Gastrocnemius medialis (tissue), 4 donors: Measurements from ENCODE around the gene GALC. TPM values are rescaled to one million over a fixed set of nuclear protein-coding genes. Genes with fewer than 3 reads are reported as not detected.

ENCODE experiments used
- ATAC-seq, 2 donors: fragments of 150-250 bp; one replicate each; pipeline ENCODE4 v1.9.1; 2016
- DNase-seq, 2 donors: peaks; one replicate each; pipeline ENCODE4 v3.0.0-alpha.2; 2019
- H3K27ac ChIP-seq, 4 donors: fragments of 200-600 bp; sonication (generic); 1 replicate in 1 of 4; 2 replicates in 3 of 4; pipeline ENCODE4 v1.5.1; 2016 to 2018; ENCODE audit warnings: mild to moderate bottlenecking in 2 of 4, moderate library complexity in 1 of 4
- H3K27me3 ChIP-seq, 3 donors: fragments of 200-600 bp; sonication (generic) in 2 of 3; 1 replicate in 1 of 3; 2 replicates in 2 of 3; pipeline versions ENCODE4 v1.5.1 to v1.6.0; 2016 to 2019; ENCODE audit warnings: mild to moderate bottlenecking in 1 of 3, moderate library complexity in 1 of 3
- H3K36me3 ChIP-seq, 2 donors: fragments of 200-600 bp; sonication (generic) in 1 of 2; one replicate each; pipeline ENCODE4 v1.5.1; 2017 to 2018
- H3K4me1 ChIP-seq, 2 donors: fragments of 200-600 bp; sonication (generic) in 1 of 2; one replicate each; pipeline ENCODE4 v1.5.1; 2016 to 2017; ENCODE audit warnings: mild to moderate bottlenecking in 2 of 2
- H3K4me3 ChIP-seq, 4 donors: fragments of 200-600 bp; sonication (generic) in 3 of 4; 1 replicate in 1 of 4; 2 replicates in 3 of 4; pipeline ENCODE4 v1.5.1; 2016 to 2019; ENCODE audit warnings: mild to moderate bottlenecking in 2 of 4
- H3K9me3 ChIP-seq, 3 donors: fragments of 200-600 bp; sonication (generic) in 2 of 3; 1 replicate in 1 of 3; 2 replicates in 2 of 3; pipeline ENCODE4 v1.5.1; 2016 to 2019
- CTCF ChIP-seq, 5 experiments: fragments of 450-650 bp in 3 of 5; fragments of 200-600 bp in 2 of 5; sonication (generic) in 2 of 5; IDR thresholded peaks in 4 of 5; conservative IDR thresholded peaks in 1 of 5; 1 replicate in 4 of 5; 2 replicates in 1 of 5; pipeline ENCODE4 v1.5.1; 2016 to 2019; ENCODE audit warnings: antibody characterized with exemption in 5 of 5, mild to moderate bottlenecking in 3 of 5, moderate library complexity in 3 of 5
- POLR2A ChIP-seq, 2 donors: fragments of 450-650 bp; IDR thresholded peaks; one replicate each; pipeline ENCODE4 v1.6.1; 2017; ENCODE audit warnings: antibody characterized with exemption in 2 of 2, mild to moderate bottlenecking in 2 of 2, moderate library complexity in 2 of 2
- in situ Hi-C, 4 donors: fragments of 200-750 bp; cut with MboI; loops; one replicate each; pipeline versions ENCODE4 v1.15.0 to v1.8.0; 2017; ENCODE audit warnings: low sequenced_read_pairs in 4 of 4
- intact Hi-C: fragments of 100-400 bp; cut with DNase I; formaldehyde crosslinking; loops from one replicate; pipeline ENCODE4 v1.15.1; 2023; ENCODE audit warnings: low total_unique reads
- total RNA-seq, 4 donors: library from RNA; depleted of rRNA; stranded (reverse); fragments of >200 nt; gene quantifications; one replicate each; pipeline versions ENCODE4 v1.1.0 to v1.2.3, GENCODE V29; 2016

The GALC gene
- total RNA-seq, 4 donors from 2014 or later: 10.5 to 23.2 (median 14.6) TPM

GRCh38 chr14:88005978-88006851, 13.2 kb upstream of the GALC start:
- no peaks in the 10 kb centered on the region for H3K4me1 ChIP-seq
- H3K36me3 ChIP-seq: no peaks in the 10 kb centered on the region
- TF ChIP-seq POLR2A (IDR thresholded peaks at IDR 0.05) (peak in 1 of 2 donors; percentile 15), CTCF (IDR thresholded peaks at IDR 0.05 in 4 of 5, conservative IDR thresholded peaks at IDR 0.05 in 1 of 5) (no peak)
- intact Hi-C loops: no loop called here
- H3K27me3 ChIP-seq: no peaks in the 10 kb centered on the region
- no peaks in the 10 kb centered on the region for H3K9me3 ChIP-seq
- DNase-seq: peak in 1 of 2 donors; percentile 14
- no peak overlapping the region for H3K4me3 ChIP-seq
- no peak for ATAC-seq
- H3K27ac ChIP-seq: no peak overlapping the region
- in situ Hi-C loops: loop anchor here in 1 of 4 donors (25.0 kb wide), 1 partner anchor 381 kb away; the partner anchor contains the start of gene SPATA7

GRCh38 chr14:88005050-88005481, 12.1 kb upstream of the GALC start, which contains the start of gene GPR65:
Gene GPR65, plus strand, starts transcription at chr14:88005135. Its CDS starts 5,713 bp downstream, at chr14:88010848.
- ATAC-seq (peak in 1 of 2 donors; percentile 44), DNase-seq (no peak)
- in situ Hi-C loops: loop anchor here in 1 of 4 donors (25.0 kb wide), 1 partner anchor 382 kb away; the partner anchor contains the start of gene SPATA7
- Histone ChIP-seq H3K9me3 (no peaks in the 10 kb centered on the region), H3K4me3 (peak within 1 kb of the TSS in 1 of 4 donors; percentile 28), H3K27me3 (no peaks in the 10 kb centered on the region), H3K4me1 (no peaks in the 10 kb centered on the region), H3K36me3 (no peaks in the 10 kb centered on the region), H3K27ac (no peak within 1 kb of the TSS)
- TF ChIP-seq POLR2A (IDR thresholded peaks at IDR 0.05): peak in 1 of 2 donors; percentile 18
- no peak for TF ChIP-seq CTCF (IDR thresholded peaks at IDR 0.05 in 4 of 5, conservative IDR thresholded peaks at IDR 0.05 in 1 of 5)
- intact Hi-C loops: no loop called here

- intact Hi-C loops (no loop called here), in situ Hi-C loops (loop anchor here in 1 of 4 donors (25.0 kb wide), 1 partner anchor 383 kb away; the partner anchor contains the start of gene SPATA7)
- no peak for ATAC-seq
- Histone ChIP-seq H3K36me3 (no peaks in the 10 kb centered on the region), H3K4me3 (peak overlapping the region in 1 of 4 donors; percentile 28), H3K27me3 (no peaks in the 10 kb centered on the region), H3K9me3 (no peaks in the 10 kb centered on the region), H3K4me1 (no peaks in the 10 kb centered on the region), H3K27ac (no peak overlapping the region)
- DNase-seq: no peak
- no peak for TF ChIP-seq POLR2A (IDR thresholded peaks at IDR 0.05)
Observed at GRCh38 chr14:88004506-88005036, 11.6 kb upstream of the GALC start.

- DNase-seq (no peak), ATAC-seq (no peak)
- in situ Hi-C loops (loop anchor here in 1 of 4 donors (25.0 kb wide), 1 partner anchor 384 kb away; the partner anchor contains the start of gene SPATA7), intact Hi-C loops (no loop called here)
- H3K9me3 ChIP-seq: no peaks in the 10 kb centered on the region
- no peak overlapping the region for H3K4me3 ChIP-seq
- no peaks in the 10 kb centered on the region for H3K27me3 ChIP-seq
- TF ChIP-seq CTCF (IDR thresholded peaks at IDR 0.05 in 4 of 5, conservative IDR thresholded peaks at IDR 0.05 in 1 of 5) (no peak), POLR2A (IDR thresholded peaks at IDR 0.05) (no peak)
- no peak overlapping the region for H3K27ac ChIP-seq
- H3K4me1 ChIP-seq: no peaks in the 10 kb centered on the region
- H3K36me3 ChIP-seq: no peaks in the 10 kb centered on the region
Observed at GRCh38 chr14:88003425-88003824, 10.4 kb upstream of the GALC start.
